Body of pancreas (tissue), 4 donors: ENCODE data around the gene DMD. TPM values are rescaled to one million over a fixed set of nuclear protein-coding genes. Genes with fewer than 3 reads are reported as not detected.

ENCODE experiments used
- ATAC-seq: fragments of 150-250 bp; one replicate; pipeline ENCODE4 v1.9.1; 2016
- DNase-seq, 4 donors: peaks; one replicate each; pipeline ENCODE4 v3.0.0-alpha.2; 2019
- H3K27ac ChIP-seq, 4 donors: fragments of 200-600 bp; sonication (generic); 1 replicate in 3 of 4; 2 replicates in 1 of 4; pipeline versions ENCODE4 v1.5.1 to v1.6.1; 2016 to 2019; ENCODE audit warnings: mild to moderate bottlenecking in 1 of 4, mixed read lengths in 1 of 4, moderate library complexity in 1 of 4
- H3K27me3 ChIP-seq, 2 donors: fragments of 200-600 bp; sonication (generic); one replicate each; pipeline ENCODE4 v1.6.0; 2016; ENCODE audit warnings: mild to moderate bottlenecking in 1 of 2
- H3K36me3 ChIP-seq, 2 donors: fragments of 200-600 bp; sonication (generic); replicated peaks in 1 of 2; 2 replicates each; pipeline ENCODE4 v1.5.1; 2016; ENCODE audit warnings: low read depth in 2 of 2; ENCODE audit not compliant: insufficient read depth in 1 of 2
- H3K4me1 ChIP-seq: fragments of 200-600 bp; sonication (generic); one replicate; pipeline ENCODE4 v1.6.0; 2016
- H3K4me3 ChIP-seq, 2 donors: fragments of 200-600 bp; sonication (generic); 1 replicate in 1 of 2; 2 replicates in 1 of 2; pipeline ENCODE4 v1.5.1; 2016 to 2019
- H3K9me3 ChIP-seq, 3 donors: fragments of 200-600 bp; sonication (generic); 1 replicate in 2 of 3; 2 replicates in 1 of 3; pipeline ENCODE4 v1.5.1; 2016
- CTCF ChIP-seq, 7 experiments: fragments of 450-650 bp in 4 of 7; fragments of 200-600 bp in 3 of 7; sonication (generic) in 3 of 7; IDR thresholded peaks; one replicate each; pipeline ENCODE4 v1.5.1; 2016 to 2019; ENCODE audit warnings: antibody characterized with exemption in 7 of 7
- POLR2A ChIP-seq, 3 donors: fragments of 450-650 bp; IDR thresholded peaks; one replicate each; pipeline ENCODE4 v1.6.1; 2016; ENCODE audit warnings: antibody characterized with exemption in 3 of 3, mild to moderate bottlenecking in 2 of 3
- WGBS, 2 donors: methylation state at CpG; one replicate each; pipeline ENCODE4 v1.1.5; 2017; 5-methylcytosine and 5-hydroxymethylcytosine counted together
- intact Hi-C: fragments of 100-400 bp; cut with DNase I; formaldehyde crosslinking; loops from one replicate; pipeline ENCODE4 v1.15.1; 2023
- total RNA-seq, 2 donors: library from RNA; depleted of rRNA; stranded (reverse); fragments of >200 nt; gene quantifications; one replicate each; pipeline ENCODE4 v1.1.0, GENCODE V29; 2016

Gene DMD
- total RNA-seq, 2 donors from 2014 or later: 28.5 to 38.6 TPM

DNA sequence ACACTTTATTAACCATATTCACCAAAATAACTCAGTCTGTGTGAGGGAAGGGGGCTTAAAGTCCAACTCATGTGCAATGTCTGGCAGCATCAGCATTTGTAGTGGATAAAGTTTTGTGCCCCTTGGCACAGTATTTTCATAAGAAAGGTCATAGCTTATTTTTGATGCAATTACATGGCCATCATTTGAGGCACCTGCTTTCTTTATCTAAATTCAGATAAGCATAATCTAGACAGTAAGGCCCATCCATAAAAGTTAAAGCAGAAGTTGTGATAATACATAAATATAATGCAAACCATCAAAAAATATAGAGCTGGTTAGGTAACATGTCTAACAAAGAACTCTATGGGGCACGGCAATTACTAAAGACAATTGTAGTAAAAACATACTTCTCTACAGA, 763.7 kb downstream of the DMD start:
- Histone ChIP-seq H3K27me3 (no peaks in the 10 kb centered on the region), H3K4me3 (no peak overlapping the region), H3K36me3 (no peaks in the 10 kb centered on the region), H3K27ac (no peak overlapping the region), H3K4me1 (no peaks in the 10 kb centered on the region), H3K9me3 (no peaks in the 10 kb centered on the region)
- DNase-seq (no peak), ATAC-seq (no peak)
- 92 to 100% methylated on average over 1 of the region's 1 CpG for WGBS, 2 donors
- TF ChIP-seq CTCF (IDR thresholded peaks at IDR 0.05) (no peak), POLR2A (IDR thresholded peaks at IDR 0.05) (no peak)
- intact Hi-C loops: no loop called here

DNA sequence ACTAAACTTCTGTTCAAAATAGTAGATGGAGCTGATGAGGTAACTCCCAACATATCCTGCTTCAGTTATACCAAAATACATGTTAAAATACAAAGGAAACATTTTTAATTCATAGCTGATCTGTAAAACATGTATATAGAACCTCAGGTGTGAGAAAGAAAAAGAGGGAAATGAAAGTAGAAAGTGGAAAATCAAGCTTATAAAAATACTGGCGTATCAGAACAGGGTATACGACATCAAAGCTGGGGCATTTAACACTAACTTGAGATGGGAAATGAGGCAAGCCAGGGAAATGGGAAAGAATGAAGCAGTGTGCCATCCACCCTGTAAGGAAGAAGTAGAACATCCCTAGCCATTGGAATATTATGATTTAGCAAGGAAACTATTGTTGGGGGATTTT, 767.5 kb downstream of the DMD start:
- H3K27me3 ChIP-seq: no peaks in the 10 kb centered on the region
- intact Hi-C loops: no loop called here
- no peaks in the 10 kb centered on the region for H3K9me3 ChIP-seq
- no peak overlapping the region for H3K4me3 ChIP-seq
- no peak for ATAC-seq
- H3K27ac ChIP-seq: no peak overlapping the region
- 81 to 83% methylated on average over 2 of the region's 2 CpGs for WGBS, 2 donors
- no peaks in the 10 kb centered on the region for H3K4me1 ChIP-seq
- TF ChIP-seq CTCF (IDR thresholded peaks at IDR 0.05) (no peak), POLR2A (IDR thresholded peaks at IDR 0.05) (no peak)
- DNase-seq: no peak
- no peaks in the 10 kb centered on the region for H3K36me3 ChIP-seq

DNA sequence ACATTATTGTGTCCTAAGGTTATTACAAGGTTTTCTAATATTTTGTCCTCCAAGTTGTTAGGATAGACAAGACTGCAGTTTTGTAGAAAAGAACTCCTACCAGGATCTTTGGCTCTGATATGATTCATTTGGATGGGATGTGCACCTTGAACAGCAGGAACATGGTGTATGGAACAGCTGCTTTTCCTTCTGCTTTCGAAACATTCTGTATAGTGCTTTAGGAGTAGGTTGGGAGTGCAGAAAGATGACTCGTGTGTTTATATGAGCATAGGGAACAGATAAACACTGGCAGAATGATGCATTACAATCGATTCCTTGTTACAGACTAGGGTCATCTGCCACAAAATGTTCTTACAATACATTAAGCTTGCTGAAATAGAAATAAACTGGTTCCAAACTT, 790.1 kb downstream of the DMD start:
- Histone ChIP-seq H3K4me1 (no peaks in the 10 kb centered on the region), H3K9me3 (no peaks in the 10 kb centered on the region), H3K27me3 (no peaks in the 10 kb centered on the region), H3K36me3 (no peaks in the 10 kb centered on the region), H3K4me3 (no peak overlapping the region), H3K27ac (no peak overlapping the region)
- ATAC-seq (no peak), DNase-seq (no peak)
- intact Hi-C loops: no loop called here
- TF ChIP-seq CTCF (IDR thresholded peaks at IDR 0.05) (no peak), POLR2A (IDR thresholded peaks at IDR 0.05) (no peak)
- WGBS, 2 donors: 46 to 53% methylated on average over 3 of the region's 3 CpGs

GRCh38 chrX:32408389-32408788, 803.0 kb downstream of the DMD start:
- Histone ChIP-seq H3K4me3 (no peak overlapping the region), H3K9me3 (no peaks in the 10 kb centered on the region), H3K36me3 (no peaks in the 10 kb centered on the region), H3K27me3 (no peaks in the 10 kb centered on the region), H3K4me1 (no peaks in the 10 kb centered on the region), H3K27ac (no peak overlapping the region)
- no peak for ATAC-seq
- intact Hi-C loops: no loop called here
- 31 to 38% methylated on average over 4 of the region's 4 CpGs for WGBS, 2 donors
- DNase-seq: no peak
- no peak for TF ChIP-seq POLR2A (IDR thresholded peaks at IDR 0.05)
- TF ChIP-seq CTCF (IDR thresholded peaks at IDR 0.05): no peak

DNA sequence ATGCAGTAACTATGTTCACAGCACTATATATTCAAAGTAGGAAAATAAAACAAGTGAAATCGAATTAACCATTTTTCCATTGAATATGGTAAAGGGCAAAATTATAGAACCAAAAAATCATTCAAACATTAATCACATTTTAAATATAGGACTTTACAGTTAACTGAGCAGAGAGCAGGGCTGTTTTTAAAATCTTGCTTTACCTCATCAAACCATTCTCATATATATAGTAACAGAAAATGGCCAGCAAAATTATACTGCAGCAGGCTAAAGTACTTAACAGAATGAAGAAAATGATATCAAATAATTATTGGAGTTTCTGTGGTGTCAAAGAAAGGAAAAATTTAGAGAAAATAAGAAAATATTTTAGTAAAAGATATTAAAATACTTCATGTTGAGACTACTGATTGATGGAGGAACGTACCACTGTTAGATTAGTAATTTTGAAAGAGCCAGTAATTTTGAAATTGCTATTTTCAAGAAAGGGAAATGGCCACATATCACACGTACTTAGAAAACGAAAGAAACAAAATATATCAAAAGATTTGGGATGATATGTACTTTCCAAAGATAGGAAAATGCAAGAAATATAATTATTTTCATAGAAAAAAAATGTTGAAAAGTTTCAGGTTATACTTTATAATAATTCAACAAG, 813.7 kb downstream of the DMD start:
- WGBS, 2 donors: 50 to 66% methylated on average over 4 of the region's 4 CpGs
- no peak for DNase-seq
- H3K9me3 ChIP-seq: no peaks in the 10 kb centered on the region
- H3K27ac ChIP-seq: no peak overlapping the region
- ATAC-seq: no peak
- no peak for TF ChIP-seq CTCF (IDR thresholded peaks at IDR 0.05)
- no peak for TF ChIP-seq POLR2A (IDR thresholded peaks at IDR 0.05)
- intact Hi-C loops: no loop called here
- H3K4me1 ChIP-seq: no peaks in the 10 kb centered on the region
- no peak overlapping the region for H3K4me3 ChIP-seq
- H3K36me3 ChIP-seq: no peaks in the 10 kb centered on the region
- no peaks in the 10 kb centered on the region for H3K27me3 ChIP-seq
